ENCODE data around the gene MYO1D. TPM values are rescaled to one million over a fixed set of nuclear protein-coding genes. Genes with fewer than 3 reads are reported as not detected.

Gene MYO1D
- total RNA-seq, 2 experiments from 2014 or later: 0.09 to 0.89 TPM

- Histone ChIP-seq H3K4me2 (ENCODE audit: low read length) (no peak overlapping the region), H4K20me1 (ENCODE audit: insufficient read depth, low read length) (peaks cover 4% of the 10 kb centered on the region; the same call in 1 of the 2 replicates), H3K9me3 (ENCODE audit: low read length) (no peaks in the 10 kb centered on the region), H3K79me2 (ENCODE audit: insufficient read depth, low read depth, low read length) (peaks cover 17% of the 10 kb centered on the region; the same call in 1 of the 2 replicates), H3K4me3 (ENCODE audit: low read depth, low read length, poor library complexity, severe bottlenecking) (no peak overlapping the region), H3K9me2 (ENCODE audit: insufficient read depth, low read length) (no peaks in the 10 kb centered on the region), H2AFZ (ENCODE audit: low read length) (no peak overlapping the region), H3K27ac (ENCODE audit: low read depth, low read length, poor library complexity, severe bottlenecking) (no peak overlapping the region), H3K36me3 (ENCODE audit: insufficient read depth, low read length) (peaks cover 98% of the 10 kb centered on the region), H3K4me1 (ENCODE audit: insufficient read depth, low read length, poor library complexity, severe bottlenecking) (no peaks in the 10 kb centered on the region)
- CTCF ChIA-PET (ENCODE audit: unreplicated experiment): no interaction called here
- intact Hi-C loops (cut with micrococcal nuclease; ENCODE audit: unreplicated experiment): no loop called here
- BruUV-seq (replicated peaks): no TSS peak
- no peak for TF ChIP-seq EZH2phosphoT487 (IDR thresholded peaks at IDR 0.05; ENCODE audit: borderline replicate concordance, low read depth, low read length)
- TF ChIP-seq CTCF (conservative IDR thresholded peaks at IDR 0.05; ENCODE audit: low read length): no peak
- POLR2A ChIA-PET: no interaction called here
- no peak for DNase-seq (ENCODE audit: low spot score)
These were observed 418.6 kb downstream of the MYO1D start for GRCh38 chr17:32458371-32458770.

- no peaks in the 10 kb centered on the region for H3K9me2 ChIP-seq (ENCODE audit: insufficient read depth, low read length)
- ChIA-PET POLR2A (interaction anchor here (0.6 kb wide), 2 partner anchors 13 to 93 kb away, joined by 3 to 7 read pairs; no protein-coding TSS in a partner anchor), CTCF (ENCODE audit: unreplicated experiment) (no interaction called here)
- H3K9me3 ChIP-seq (ENCODE audit: low read length): no peaks in the 10 kb centered on the region
- H4K20me1 ChIP-seq (ENCODE audit: insufficient read depth, low read length): no peaks in the 10 kb centered on the region; the same call in none of the 2 replicates
- no TSS peak for BruUV-seq (replicated peaks)
- TF ChIP-seq CTCF (conservative IDR thresholded peaks at IDR 0.05; ENCODE audit: low read length) (no peak), EZH2phosphoT487 (IDR thresholded peaks at IDR 0.05; ENCODE audit: borderline replicate concordance, low read depth, low read length) (no peak)
- H3K36me3 ChIP-seq (ENCODE audit: insufficient read depth, low read length): peaks cover 99% of the 10 kb centered on the region
- no peak overlapping the region for H3K27ac ChIP-seq (ENCODE audit: low read depth, low read length, poor library complexity, severe bottlenecking)
- intact Hi-C loops (cut with micrococcal nuclease; ENCODE audit: unreplicated experiment): no loop called here
- DNase-seq (ENCODE audit: low spot score): no peak
- H3K4me2 ChIP-seq (ENCODE audit: low read length): no peak overlapping the region
- H2AFZ ChIP-seq (ENCODE audit: low read length): no peak overlapping the region
- no peaks in the 10 kb centered on the region for H3K4me1 ChIP-seq (ENCODE audit: insufficient read depth, low read length, poor library complexity, severe bottlenecking)
- H3K4me3 ChIP-seq (ENCODE audit: low read depth, low read length, poor library complexity, severe bottlenecking): no peak overlapping the region
- peaks cover 38% of the 10 kb centered on the region; the same call in 1 of the 2 replicates for H3K79me2 ChIP-seq (ENCODE audit: insufficient read depth, low read depth, low read length)
These were observed 423.6 kb downstream of the MYO1D start for GRCh38 chr17:32453370-32453769.

GRCh38 chr17:32452281-32452680 is 424.6 kb downstream of the MYO1D start:
- Histone ChIP-seq H3K79me2 (ENCODE audit: insufficient read depth, low read depth, low read length) (peaks cover 49% of the 10 kb centered on the region), H3K36me3 (ENCODE audit: insufficient read depth, low read length) (peaks cover 99% of the 10 kb centered on the region)
- intact Hi-C loops (cut with micrococcal nuclease; ENCODE audit: unreplicated experiment): no loop called here

More at GRCh38 chr17:32452281-32452680, 424.6 kb downstream of the MYO1D start:
- no peaks in the 10 kb centered on the region for H3K9me3 ChIP-seq (ENCODE audit: low read length)
- H4K20me1 ChIP-seq (ENCODE audit: insufficient read depth, low read length): peaks cover 3% of the 10 kb centered on the region
- no peak overlapping the region for H3K27ac ChIP-seq (ENCODE audit: low read depth, low read length, poor library complexity, severe bottlenecking)
- TF ChIP-seq EZH2phosphoT487 (IDR thresholded peaks at IDR 0.05; ENCODE audit: borderline replicate concordance, low read depth, low read length) (no peak), CTCF (conservative IDR thresholded peaks at IDR 0.05; ENCODE audit: low read length) (no peak)
- H3K9me2 ChIP-seq (ENCODE audit: insufficient read depth, low read length): no peaks in the 10 kb centered on the region
- ChIA-PET POLR2A (no interaction called here), CTCF (ENCODE audit: unreplicated experiment) (no interaction called here)
- no peak overlapping the region for H3K4me2 ChIP-seq (ENCODE audit: low read length)
- peaks cover 1% of the 10 kb centered on the region for H3K4me1 ChIP-seq (ENCODE audit: insufficient read depth, low read length, poor library complexity, severe bottlenecking)
- DNase-seq (ENCODE audit: low spot score): no peak
- no TSS peak for BruUV-seq (replicated peaks)
- H3K4me3 ChIP-seq (ENCODE audit: low read depth, low read length, poor library complexity, severe bottlenecking): no peak overlapping the region
- H2AFZ ChIP-seq (ENCODE audit: low read length): no peak overlapping the region
